SIG-M5 (cell line): ENCODE results near the gene GCSAM.

ENCODE experiments used
- DNase-seq: peaks from one replicate; lab custom pipeline; 2025; lab: John Stamatoyannopoulos, UW

Gene GCSAM, protein sequence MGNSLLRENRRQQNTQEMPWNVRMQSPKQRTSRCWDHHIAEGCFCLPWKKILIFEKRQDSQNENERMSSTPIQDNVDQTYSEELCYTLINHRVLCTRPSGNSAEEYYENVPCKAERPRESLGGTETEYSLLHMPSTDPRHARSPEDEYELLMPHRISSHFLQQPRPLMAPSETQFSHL

GRCh38 chr3:112132975-112133448, at the start of gene GCSAM:
GCSAM (minus strand) TSS chr3:112133248; CDS start chr3:112133120, 128 bp downstream.
- DNase-seq: no peak

DNA sequence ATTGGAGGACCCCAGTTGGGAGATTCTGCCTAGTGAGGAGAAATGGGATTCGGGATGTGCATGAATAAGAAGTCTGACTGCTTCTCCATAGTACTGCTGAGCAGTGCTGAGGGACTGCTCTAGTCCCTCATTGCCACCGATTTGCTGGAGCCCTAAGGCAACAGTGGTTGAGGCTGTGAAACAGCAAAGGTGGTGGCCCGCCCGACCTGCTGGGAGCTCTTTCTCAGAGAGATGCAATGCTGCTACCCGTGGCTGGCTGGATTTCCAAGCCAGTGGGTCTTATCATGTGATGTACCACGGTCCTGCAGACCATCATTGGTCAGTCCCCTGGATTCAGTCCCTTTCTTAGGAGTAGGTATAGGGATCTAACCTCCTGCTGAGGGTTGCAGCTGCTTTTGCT, 42.6 kb upstream of the GCSAM start:
- DNase-seq: no peak

DNA sequence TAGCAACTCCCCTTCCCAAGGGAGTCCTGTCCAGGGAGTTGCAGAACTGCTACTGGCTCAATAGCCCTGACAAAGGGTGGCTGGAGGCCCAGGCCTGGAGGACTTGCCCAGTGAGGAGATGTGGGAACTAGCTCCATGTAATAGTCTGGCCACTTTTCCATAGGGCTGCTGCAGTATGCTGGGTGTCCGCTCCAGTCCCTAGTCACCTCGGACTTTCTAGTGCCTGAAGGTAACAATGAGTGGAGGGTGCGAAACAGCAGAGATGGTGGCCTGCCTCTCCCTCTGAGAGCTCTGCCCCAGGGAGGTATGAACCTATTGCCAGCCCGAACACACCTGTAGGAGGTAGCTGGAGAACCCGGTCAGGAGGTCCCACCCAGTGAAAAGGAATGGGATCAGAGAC, 42.0 kb upstream of the GCSAM start:
- no peak for DNase-seq

GRCh38 chr3:112171144-112171543, 38.1 kb upstream of the GCSAM start:
- DNase-seq: no peak

DNA sequence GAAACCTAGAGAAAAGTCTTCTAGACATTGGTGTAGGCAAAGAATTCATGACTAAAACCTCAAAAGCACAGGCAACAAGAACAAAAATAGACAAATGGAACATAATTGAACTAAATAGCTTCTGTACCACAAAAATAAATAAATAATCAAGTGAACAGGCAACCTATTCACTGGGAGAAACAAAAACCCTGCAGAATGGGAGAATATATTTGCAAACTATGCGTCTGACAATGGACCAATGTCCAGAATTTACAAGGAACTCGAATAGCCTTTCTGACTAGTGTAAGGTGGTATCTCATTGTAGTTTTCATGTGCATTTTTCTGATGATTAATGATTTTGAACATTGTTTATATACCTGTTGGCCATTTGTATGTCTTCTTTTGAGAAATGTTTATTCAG, 37.0 kb upstream of the GCSAM start:
- no peak for DNase-seq

DNA sequence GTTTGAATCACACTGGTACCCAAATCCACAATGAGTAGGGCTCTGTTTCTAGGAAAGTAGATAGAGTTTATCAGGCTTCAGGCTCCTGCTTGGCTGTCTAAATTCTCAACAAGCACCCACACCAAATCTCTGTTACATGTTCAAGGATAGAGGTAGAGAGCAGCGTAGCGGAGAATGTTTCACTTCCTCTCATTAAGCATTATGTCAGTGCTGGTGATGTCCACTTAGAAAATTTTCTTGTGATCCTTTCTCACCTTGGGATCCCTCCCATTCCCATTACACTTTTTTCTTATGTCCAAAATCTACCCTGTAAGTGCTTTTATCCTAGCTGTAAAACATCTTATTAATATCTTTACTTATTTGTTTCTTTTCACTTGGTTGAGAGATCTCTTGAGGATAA, 34.7 kb upstream of the GCSAM start:
- no peak for DNase-seq

- DNase-seq: no peak
Measured at GRCh38 chr3:112149136-112149535, 16.1 kb upstream of the GCSAM start.

DNA sequence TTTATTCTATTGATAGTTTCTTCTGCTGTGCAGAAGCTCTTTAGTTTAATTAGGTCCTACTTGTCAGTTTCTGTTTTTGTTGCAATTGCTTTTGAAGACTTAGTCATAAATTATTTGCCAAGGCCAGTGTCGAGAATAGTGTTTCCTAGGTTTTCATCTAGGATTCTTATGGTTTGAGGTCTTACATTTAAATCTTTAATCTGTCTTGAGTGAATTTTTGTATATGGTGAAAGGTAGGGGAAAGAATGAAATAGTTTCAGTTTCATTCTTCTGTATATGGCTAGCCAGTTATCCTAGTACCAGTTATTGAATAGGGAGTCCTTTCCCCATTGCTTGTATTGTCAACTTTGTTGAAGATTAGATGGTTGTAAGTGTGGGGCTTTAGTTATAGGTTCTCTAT, 10.6 kb upstream of the GCSAM start:
- DNase-seq: no peak

DNA sequence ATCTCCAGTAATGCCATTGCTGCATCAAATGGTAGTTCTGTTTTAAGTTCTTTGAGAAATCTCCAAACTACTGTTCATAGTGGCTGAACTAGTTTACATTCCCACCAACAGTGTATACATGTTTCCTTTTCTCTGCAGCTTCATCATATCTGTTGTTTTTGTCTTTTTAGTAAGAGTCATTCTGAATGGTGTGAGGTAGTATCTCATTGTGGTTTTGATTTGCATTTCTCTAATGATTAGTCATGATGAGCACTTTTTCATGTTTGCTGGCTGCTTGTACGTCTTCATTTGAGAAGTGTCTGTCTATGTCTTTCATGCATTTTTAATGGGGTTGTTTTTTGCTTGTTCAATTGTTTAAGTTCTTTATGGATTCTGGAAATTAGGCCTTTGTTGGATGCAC, 10.2 kb upstream of the GCSAM start:
- no peak for DNase-seq

DNA sequence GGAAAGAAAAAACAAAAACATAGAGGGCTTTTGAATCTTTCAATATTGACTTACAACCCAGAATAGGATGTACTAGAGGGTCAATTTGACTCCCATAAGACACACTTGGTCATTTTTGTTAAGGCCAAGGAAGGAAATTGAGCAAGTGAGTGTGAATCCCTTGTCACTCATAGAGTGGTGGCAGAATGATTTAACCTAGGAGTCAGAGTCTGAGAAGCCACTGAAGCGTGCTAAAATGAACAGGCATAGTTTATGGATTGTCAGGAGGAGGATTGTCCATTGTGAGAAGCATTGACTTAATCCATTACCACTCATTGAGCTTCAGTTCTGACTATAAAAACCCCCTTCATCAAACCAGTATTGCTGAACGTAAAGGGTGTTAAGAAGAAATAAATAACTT, 8.2 kb upstream of the GCSAM start:
- no peak for DNase-seq

GRCh38 chr3:112140584-112140983, 7.5 kb upstream of the GCSAM start:
- no peak for DNase-seq

- DNase-seq: no peak
Measured at GRCh38 chr3:112138219-112138969, 5.3 kb upstream of the GCSAM start.

DNA sequence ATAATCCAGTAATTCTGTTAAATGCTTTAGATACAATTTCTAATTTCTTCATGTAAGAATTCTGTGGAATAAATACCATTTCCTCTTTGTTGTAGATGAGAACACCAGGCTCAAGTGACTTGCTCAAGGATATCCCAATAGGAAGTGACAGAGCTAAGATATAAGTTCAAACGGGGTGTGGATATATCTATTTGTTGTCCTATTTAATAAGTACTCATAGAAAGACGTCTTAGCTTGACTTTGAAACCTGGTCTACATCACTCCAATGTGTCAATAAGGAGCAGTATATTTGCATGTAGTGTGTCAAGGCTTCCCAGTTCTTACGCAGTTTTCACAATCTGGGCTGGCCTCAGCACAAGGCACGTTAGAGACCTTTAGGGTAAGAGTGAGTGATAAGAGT, 4.7 kb upstream of the GCSAM start:
- DNase-seq: no peak

DNA sequence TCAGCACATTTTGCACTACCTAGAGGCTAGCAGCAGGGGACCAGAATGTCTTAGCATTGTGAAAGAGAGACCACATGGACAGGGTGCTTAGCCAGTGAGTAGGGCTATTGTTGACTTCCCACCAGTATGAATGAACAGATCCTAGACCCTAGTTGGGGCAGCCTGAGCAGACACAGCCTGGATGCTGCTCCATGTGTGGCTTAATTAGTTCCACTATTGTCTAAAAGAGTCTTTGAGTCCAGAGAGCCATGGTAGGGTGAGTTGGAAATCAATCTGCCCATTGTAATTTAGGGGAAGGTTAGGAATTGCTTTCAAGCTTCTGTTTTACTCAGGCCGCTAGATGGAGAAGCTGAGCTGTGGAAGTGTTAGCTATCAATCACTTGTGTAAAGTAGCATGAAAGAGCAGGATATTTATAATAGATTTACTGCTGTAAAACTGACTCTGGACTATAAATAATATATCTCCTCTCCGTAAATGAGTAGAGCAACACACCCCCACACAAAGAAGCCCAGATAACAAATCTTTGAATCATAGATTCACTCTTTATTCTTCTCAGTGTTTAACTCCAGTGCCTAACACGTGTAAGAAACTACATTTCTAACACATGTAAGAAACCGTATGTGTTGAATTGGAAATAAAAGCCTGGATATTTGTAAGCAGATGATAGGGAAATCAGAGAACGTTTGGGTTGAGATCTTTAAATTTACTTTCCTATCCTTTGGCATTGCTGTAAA, 4.1 kb upstream of the GCSAM start:
- DNase-seq: no peak

DNA sequence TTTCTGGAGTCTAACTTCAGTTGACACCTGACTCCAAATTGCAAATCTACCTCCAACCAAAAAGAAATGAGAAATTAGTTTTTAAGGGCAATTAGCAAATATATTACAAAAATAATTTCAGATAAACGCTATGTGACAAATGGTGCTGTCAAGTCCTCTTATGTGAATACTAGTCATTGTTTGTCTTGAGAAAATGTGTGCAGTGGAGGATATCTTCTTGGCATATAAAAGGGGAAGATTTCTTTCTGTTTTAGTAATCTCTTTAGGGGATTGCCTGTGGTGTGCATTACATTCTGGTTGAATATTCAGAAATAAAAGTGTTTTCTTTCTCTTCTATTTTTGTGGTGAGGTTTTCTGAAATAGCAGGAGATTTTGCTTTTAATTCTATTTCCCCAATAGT, 3.0 kb upstream of the GCSAM start:
- DNase-seq: no peak

DNA sequence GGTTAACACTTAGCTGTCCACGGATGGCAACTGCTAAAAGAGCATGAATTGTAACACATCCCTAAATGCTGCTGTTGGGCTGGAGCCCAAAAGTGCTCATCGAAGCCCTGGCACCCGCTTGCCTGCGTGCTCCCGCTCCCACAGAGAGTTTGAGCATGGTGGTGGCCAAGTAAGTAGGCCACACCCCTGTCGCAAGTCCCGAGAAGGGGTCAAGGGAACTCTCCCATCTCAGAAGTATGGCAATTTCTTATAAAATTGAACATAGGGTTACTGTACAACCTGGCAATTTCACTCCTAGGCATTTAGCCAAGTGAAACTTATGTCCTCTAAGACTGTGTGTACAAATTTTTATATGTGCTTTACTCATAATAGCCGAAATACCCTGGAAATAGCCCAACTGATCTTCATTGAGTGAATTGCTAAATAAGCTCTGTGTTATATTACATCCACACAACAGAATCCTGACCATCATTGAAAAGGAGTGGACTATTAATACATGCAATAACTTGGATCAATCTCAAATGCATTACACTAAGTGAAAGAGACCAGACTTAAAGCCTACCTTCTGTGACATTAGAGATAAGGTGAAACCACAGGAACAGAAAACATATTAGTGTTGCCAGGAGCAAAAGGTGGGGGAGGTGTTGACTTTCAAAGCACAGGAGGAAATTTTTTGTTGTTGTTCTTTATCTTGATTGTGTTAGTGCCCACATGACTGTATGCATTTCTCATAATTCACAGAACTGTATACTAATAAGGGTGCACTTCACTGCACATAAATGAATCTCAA, 1.5 kb upstream of the GCSAM start:
- DNase-seq: no peak

DNA sequence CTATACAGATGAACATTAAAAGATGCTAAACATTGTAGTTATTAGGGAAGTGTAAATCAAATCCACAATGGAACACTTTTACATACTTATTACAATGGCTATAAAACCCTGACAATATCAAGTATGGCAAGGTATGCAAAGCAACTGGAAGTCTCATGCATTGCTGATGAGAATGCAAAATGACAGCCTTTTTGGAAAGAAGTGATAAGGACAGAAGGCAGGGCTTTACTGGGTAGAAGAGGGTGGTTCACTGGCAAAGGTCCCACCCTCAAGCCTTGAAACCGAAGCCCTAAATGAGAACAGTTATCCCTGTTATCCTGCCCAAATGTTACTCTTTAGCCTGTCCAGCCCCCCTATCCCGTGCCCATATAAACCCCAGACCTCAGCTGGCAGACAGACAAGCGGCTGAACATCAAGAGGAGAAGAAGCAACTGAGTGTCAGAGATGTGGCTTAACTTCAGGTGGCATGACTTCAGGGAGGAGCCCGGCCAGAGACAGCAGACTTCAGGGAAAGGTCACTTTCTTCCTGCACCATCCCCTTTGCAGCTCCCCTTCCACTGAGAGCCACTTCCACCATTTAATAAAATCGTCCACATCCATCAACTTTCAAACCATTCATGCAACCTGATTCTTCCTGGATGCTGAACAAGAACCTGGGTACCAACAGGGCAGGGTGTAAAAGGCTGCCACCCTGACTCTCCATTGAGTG, 732 bp upstream of the GCSAM start:
- no peak for DNase-seq

GRCh38 chr3:112132554-112132953, 494 bp downstream of the GCSAM start:
- no peak for DNase-seq

- DNase-seq: no peak
Measured at GRCh38 chr3:112132088-112132487, 960 bp downstream of the GCSAM start.

GRCh38 chr3:112131111-112131510, 1.9 kb downstream of the GCSAM start:
- no peak for DNase-seq

DNA sequence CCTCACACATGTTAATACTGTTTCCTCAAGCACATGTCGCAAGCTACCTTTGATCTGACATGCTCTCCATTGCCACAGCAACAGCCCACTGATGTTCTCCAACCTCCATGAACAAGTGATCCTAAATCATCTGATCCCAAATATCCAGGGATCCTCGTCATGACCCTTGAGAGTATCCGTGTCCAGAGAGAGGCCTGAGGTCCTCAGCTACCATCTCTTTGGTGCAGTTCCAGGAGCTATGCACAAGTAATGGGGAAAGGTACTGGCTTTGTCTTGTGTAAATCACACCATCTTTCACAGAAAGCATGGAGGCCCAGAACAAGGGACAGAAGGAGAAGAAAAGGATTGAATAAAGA, 2.4 kb downstream of the GCSAM start:
- no peak for DNase-seq
